Fibroblast of lung (primary cell): ENCODE data around the gene GLA. TPM values are rescaled to one million over a fixed set of nuclear protein-coding genes. Genes with fewer than 3 reads are reported as not detected.

Experiments
- DNase-seq, 2 donors: peaks; one replicate each; pipeline versions ENCODE4 v3.0.0 to v3.0.0-alpha.2; 2010; ENCODE audit warnings: low read depth in 2 of 2
- H2AFZ ChIP-seq: 2 replicates; pipeline ENCODE4 v1.5.1; 2012; ENCODE audit warnings: low read length, control low read depth, inconsistent platforms
- H3K27ac ChIP-seq: 2 replicates; pipeline ENCODE4 v1.5.1; 2011; ENCODE audit warnings: low read length, control low read depth; ENCODE audit not compliant: insufficient read depth
- H3K27me3 ChIP-seq: 2 replicates; pipeline ENCODE4 v1.5.1; 2011; ENCODE audit warnings: mild to moderate bottlenecking, low read length; ENCODE audit not compliant: control insufficient read depth, insufficient read depth
- H3K36me3 ChIP-seq: 2 replicates; pipeline ENCODE4 v1.5.1; 2011; ENCODE audit warnings: low read length; ENCODE audit not compliant: control insufficient read depth, insufficient read depth
- H3K4me1 ChIP-seq: 2 replicates; pipeline ENCODE4 v1.5.1; 2011; ENCODE audit warnings: low read length; ENCODE audit not compliant: control insufficient read depth, insufficient read depth; ENCODE audit errors: extremely low read depth
- H3K4me2 ChIP-seq: 2 replicates; pipeline ENCODE4 v1.5.1; 2011; ENCODE audit warnings: low read length, control low read depth; ENCODE audit not compliant: insufficient read depth; ENCODE audit errors: extremely low read depth
- H3K4me3 ChIP-seq, 4 experiments: fragments of 200-600 bp in 1 of 4; sonication (generic) in 1 of 4; replicated peaks in 1 of 4; 2 replicates each; pipeline ENCODE4 v1.5.1; 2011 to 2016; ENCODE audit warnings: low read length in 4 of 4, low read depth in 3 of 4, mild to moderate bottlenecking in 3 of 4, control low read depth in 2 of 4, inconsistent platforms in 1 of 4, mixed read lengths in 1 of 4; ENCODE audit not compliant: insufficient read depth in 1 of 4; ENCODE audit errors: control extremely low read depth in 1 of 4
- H3K79me2 ChIP-seq: 2 replicates; pipeline ENCODE4 v1.5.1; 2012; ENCODE audit warnings: mild to moderate bottlenecking, low read length, inconsistent platforms; ENCODE audit not compliant: control insufficient read depth, insufficient read depth
- H3K9ac ChIP-seq: 2 replicates; pipeline ENCODE4 v1.5.1; 2011; ENCODE audit warnings: mild to moderate bottlenecking, low read length, control low read depth; ENCODE audit not compliant: insufficient read depth
- H3K9me3 ChIP-seq: 2 replicates; pipeline ENCODE4 v1.5.1; 2012; ENCODE audit warnings: low read depth, low read length; ENCODE audit not compliant: control insufficient read depth, insufficient read depth
- H4K20me1 ChIP-seq: 2 replicates; pipeline ENCODE4 v1.5.1; 2011; ENCODE audit warnings: low read length; ENCODE audit not compliant: control insufficient read depth, insufficient read depth; ENCODE audit errors: extremely low read depth
- EZH2 ChIP-seq: IDR thresholded peaks from 2 replicates; pipeline ENCODE4 v1.5.1; 2012; ENCODE audit warnings: low read length, control low read depth, mild to moderate bottlenecking; ENCODE audit errors: missing control alignments
- polyA plus RNA-seq, 2 donors: library from polyadenylated mRNA; depleted of rRNA in 1 of 2; stranded (reverse) in 1 of 2; unstranded in 1 of 2; fragments of >200 nt; gene quantifications; 2 replicates each; pipeline ENCODE4 v1.2.1, GENCODE V29; 2011 to 2012; ENCODE audit warnings: missing spikeins in 1 of 2
- total RNA-seq: library from RNA; depleted of rRNA; stranded (reverse); fragments of >200 nt; gene quantifications from 2 replicates; pipeline ENCODE4 v1.2.1, GENCODE V29; 2014
- TF ChIP-seq, protein P1 (sequence below), 2 donors: IDR thresholded peaks in 1 of 2; conservative IDR thresholded peaks in 1 of 2; 1 replicate in 1 of 2; 2 replicates in 1 of 2; pipeline ENCODE4 v1.5.1; 2011 to 2012; ENCODE audit warnings: low read length in 2 of 2, control low read depth in 1 of 2, inconsistent platforms in 1 of 2, low read depth in 1 of 2, mild to moderate bottlenecking in 1 of 2

Gene GLA
- total and polyA plus RNA-seq, 2 donors (not counting 1 experiment from before 2014, with no cell fraction given): 19.3 to 23.1 TPM

DNA sequence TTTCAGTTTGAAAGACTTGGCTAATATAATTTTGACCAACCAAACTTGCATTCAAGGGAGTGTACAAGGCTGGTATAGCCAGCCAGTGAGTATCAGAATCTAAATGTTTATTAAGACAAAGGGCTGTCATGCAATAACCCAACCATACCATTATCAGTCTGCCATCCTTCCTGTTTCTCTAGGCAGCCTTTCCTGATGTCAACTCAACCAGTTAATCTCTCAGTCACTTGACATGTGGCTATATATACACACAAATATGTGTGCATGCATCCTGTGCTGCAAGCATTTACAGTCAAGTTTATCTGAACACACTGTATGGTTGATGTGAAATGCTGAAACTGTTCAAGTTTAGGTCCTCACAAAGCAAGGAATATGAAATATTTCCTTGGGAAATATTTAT, 38.9 kb downstream of the GLA start:
- no peaks in the 10 kb centered on the region for H3K36me3 ChIP-seq
- H4K20me1 ChIP-seq: no peaks in the 10 kb centered on the region
- no peaks in the 10 kb centered on the region for H3K79me2 ChIP-seq
- DNase-seq: no peak
- no peaks in the 10 kb centered on the region for H3K27me3 ChIP-seq
- H3K27ac ChIP-seq: no peak overlapping the region
- no peak overlapping the region for H3K4me3 ChIP-seq
- H3K9me3 ChIP-seq: no peaks in the 10 kb centered on the region
- no peak overlapping the region for H3K4me2 ChIP-seq
- TF ChIP-seq, protein P1, sequence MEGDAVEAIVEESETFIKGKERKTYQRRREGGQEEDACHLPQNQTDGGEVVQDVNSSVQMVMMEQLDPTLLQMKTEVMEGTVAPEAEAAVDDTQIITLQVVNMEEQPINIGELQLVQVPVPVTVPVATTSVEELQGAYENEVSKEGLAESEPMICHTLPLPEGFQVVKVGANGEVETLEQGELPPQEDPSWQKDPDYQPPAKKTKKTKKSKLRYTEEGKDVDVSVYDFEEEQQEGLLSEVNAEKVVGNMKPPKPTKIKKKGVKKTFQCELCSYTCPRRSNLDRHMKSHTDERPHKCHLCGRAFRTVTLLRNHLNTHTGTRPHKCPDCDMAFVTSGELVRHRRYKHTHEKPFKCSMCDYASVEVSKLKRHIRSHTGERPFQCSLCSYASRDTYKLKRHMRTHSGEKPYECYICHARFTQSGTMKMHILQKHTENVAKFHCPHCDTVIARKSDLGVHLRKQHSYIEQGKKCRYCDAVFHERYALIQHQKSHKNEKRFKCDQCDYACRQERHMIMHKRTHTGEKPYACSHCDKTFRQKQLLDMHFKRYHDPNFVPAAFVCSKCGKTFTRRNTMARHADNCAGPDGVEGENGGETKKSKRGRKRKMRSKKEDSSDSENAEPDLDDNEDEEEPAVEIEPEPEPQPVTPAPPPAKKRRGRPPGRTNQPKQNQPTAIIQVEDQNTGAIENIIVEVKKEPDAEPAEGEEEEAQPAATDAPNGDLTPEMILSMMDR (conservative IDR thresholded peaks at IDR 0.05 in 1 of 2, IDR thresholded peaks at IDR 0.05 in 1 of 2; ENCODE audit: low read depth in 1 of 2, low read length in 2 of 2): no peak
- no peak for TF ChIP-seq EZH2
- no peak overlapping the region for H3K9ac ChIP-seq
- H2AFZ ChIP-seq: no peak overlapping the region
- H3K4me1 ChIP-seq: no peaks in the 10 kb centered on the region

DNA sequence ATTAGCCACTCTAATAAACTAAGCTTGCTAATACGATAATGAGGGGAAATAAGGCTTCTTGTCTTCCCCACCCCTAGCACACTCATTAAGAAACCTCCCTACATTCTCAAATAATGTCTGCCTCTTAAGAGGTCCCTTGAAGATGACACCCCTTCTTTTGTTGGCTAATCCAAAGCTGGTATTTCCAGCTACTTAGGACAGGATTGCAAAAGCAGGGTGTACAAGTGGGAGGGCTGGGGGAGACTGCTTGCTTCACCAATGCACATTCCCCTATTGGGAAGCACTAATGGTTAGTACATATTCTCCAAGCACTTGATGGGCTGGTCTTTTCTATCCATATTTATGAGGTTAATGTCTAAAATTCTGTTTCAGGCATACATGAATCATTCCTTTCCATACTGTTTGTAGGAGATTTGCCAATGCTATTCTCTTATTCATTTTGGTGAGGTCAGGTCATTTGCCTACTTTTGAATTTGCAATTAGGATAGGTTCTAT, 42.4 kb downstream of the GLA start:
- TF ChIP-seq, protein P1 (conservative IDR thresholded peaks at IDR 0.05 in 1 of 2, IDR thresholded peaks at IDR 0.05 in 1 of 2; ENCODE audit: low read depth in 1 of 2, low read length in 2 of 2): no peak
- TF ChIP-seq EZH2: no peak
- no peaks in the 10 kb centered on the region for H3K79me2 ChIP-seq

DNA sequence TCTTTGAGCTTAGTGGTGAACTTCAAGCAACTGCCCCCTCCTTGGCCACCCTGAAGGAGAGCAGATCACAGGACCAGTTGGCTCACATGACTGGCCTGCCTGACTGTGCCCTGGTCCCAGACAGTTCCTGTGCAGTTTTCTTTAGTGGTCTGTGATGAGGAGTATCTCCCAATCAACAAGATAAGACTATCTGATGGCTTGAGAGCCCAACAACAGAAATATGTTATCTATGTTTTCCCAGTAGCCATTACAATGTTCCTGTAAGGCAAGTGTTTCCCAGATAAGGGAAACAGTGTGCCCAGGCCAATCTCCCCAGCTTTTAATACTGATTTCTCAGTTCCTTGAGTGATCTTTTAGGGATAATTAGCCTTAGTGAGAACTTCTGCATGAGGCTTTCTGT, 45.0 kb downstream of the GLA start:
- Histone ChIP-seq H3K9ac (no peak overlapping the region), H3K36me3 (no peaks in the 10 kb centered on the region), H3K27me3 (no peaks in the 10 kb centered on the region), H3K4me1 (no peaks in the 10 kb centered on the region), H3K9me3 (no peaks in the 10 kb centered on the region), H3K4me3 (no peak overlapping the region), H3K27ac (no peak overlapping the region), H3K4me2 (no peak overlapping the region), H2AFZ (no peak overlapping the region), H3K79me2 (no peaks in the 10 kb centered on the region), H4K20me1 (no peaks in the 10 kb centered on the region)
- TF ChIP-seq EZH2: no peak
- TF ChIP-seq, protein P1 (conservative IDR thresholded peaks at IDR 0.05 in 1 of 2, IDR thresholded peaks at IDR 0.05 in 1 of 2; ENCODE audit: low read depth in 1 of 2, low read length in 2 of 2): no peak
- no peak for DNase-seq

More for the DNA sequence above, 42.4 kb downstream of the GLA start:
- H3K27ac ChIP-seq: no peak overlapping the region
- H4K20me1 ChIP-seq: no peaks in the 10 kb centered on the region
- no peak overlapping the region for H3K9ac ChIP-seq
- H3K9me3 ChIP-seq: no peaks in the 10 kb centered on the region
- H3K4me2 ChIP-seq: no peak overlapping the region
- no peak overlapping the region for H3K4me3 ChIP-seq
- H3K36me3 ChIP-seq: no peaks in the 10 kb centered on the region
- no peaks in the 10 kb centered on the region for H3K27me3 ChIP-seq
- H2AFZ ChIP-seq: no peak overlapping the region
- DNase-seq: no peak
- no peaks in the 10 kb centered on the region for H3K4me1 ChIP-seq
